ENCODE measurements around the gene ACBD6. TPM values are rescaled to one million over a fixed set of nuclear protein-coding genes. Genes with fewer than 3 reads are reported as not detected.

Gene ACBD6
- polyA plus RNA-seq, 3 donors = 68.3 to 84.1 (median 76.7) TPM

DNA sequence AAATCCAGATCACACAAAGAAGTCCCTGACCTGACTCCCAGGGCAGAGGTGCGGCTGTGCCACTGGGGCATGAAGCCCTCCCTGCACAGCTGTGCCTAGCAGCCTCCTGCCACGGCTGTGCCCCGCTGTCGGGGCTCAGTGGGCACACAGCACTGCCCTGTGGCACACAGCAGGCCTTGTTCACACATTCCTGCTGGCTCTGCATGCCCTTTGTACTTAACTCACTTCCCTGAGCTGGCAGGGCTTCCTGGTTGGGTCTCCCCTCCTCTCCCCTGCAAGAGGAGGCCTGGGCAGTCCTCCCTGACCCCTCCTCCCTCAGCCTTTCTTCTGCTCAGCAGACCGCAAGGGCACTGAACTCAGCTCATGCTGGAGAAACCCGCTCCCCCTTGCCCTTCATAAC is 257.5 kb downstream of the ACBD6 start:
- DNase-seq = no peak

GRCh38 chr1:180243517-180244221 is 258.7 kb downstream of the ACBD6 start:
- DNase-seq = no peak

- DNase-seq = no peak
Measured at GRCh38 chr1:180241716-180242544, 260.4 kb downstream of the ACBD6 start.

- DNase-seq = no peak
Measured at GRCh38 chr1:180239145-180240096, 263.0 kb downstream of the ACBD6 start.

DNA sequence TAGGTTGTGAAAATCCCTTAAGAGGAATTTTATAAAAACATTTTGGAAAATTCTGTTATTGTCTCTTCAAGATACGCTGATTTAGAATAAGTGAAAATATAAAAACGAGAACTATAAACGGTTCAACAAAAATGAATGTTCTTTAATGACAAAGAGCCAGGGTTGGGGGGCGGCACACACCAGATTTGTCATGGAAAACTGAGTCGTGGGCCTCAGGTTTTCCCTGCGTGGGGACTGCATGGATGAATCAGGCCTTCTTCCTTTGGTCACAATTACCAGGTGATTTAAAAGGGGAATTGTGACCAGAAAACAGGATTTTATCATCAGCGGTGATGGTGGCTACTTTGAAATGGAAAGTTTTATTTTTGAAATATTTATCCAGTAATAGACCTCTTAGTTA is 263.7 kb downstream of the ACBD6 start:
- DNase-seq = no peak

Other genes with a start within 250 kb of the ACBD6 start
- not detected for gene OVAAL, start 56.4 kb upstream of the ACBD6 start, polyA plus RNA-seq (ENCODE audit: insufficient read length in 3 of 3)
- gene XPR1, start 129.4 kb upstream of the ACBD6 start, polyA plus RNA-seq (ENCODE audit: insufficient read length in 3 of 3) = 10 to 100 TPM; 32.7 to 43.1 (median 37.4) TPM